ENCODE results near the gene ARHGEF33. TPM values are rescaled to one million over a fixed set of nuclear protein-coding genes. Genes with fewer than 3 reads are reported as not detected.

The ARHGEF33 gene
- total RNA-seq, 1 experiment from 2014 or later = not detected

DNA sequence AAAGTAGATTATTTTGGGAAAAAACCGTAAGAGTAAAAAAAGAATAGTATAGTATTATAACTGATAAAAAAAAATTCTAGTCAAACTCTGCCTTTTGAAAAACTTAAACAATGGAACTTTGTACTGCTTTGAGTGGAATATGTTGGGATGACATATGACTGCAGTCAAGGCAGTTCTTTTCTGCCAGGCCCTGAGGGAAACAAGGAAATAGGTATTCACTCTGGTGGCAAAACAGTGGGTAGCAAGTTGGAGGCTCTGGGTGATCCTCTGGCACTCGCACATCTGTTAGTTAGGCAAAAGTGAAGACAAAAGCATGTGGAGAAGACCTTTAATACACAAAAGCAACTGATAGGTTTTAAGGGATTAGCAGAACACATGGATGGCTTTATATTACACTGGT is 102.2 kb downstream of the ARHGEF33 start:
- no peak for DNase-seq (ENCODE audit: low spot score)
- in situ Hi-C loops (cut with HindIII; ENCODE audit: low sequenced_read_pairs) = no loop called here

DNA sequence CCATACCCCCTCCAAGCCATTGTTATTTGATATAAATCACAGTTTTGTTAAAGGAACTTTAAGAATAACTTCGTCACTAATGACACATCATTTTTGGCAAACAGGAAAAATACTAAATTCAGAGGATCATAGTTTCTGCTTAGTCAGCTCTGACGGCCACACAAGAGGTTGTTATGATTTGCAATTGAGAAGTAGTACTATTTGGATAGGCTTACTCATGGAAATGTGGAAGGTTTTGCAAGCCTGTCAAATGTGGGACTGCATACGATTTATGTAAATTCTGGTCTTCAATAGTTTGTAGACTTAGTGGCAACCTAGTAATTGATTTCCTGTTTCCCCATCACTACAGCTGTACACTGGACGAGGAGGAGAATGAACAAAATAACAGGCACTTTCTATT is 108.1 kb downstream of the ARHGEF33 start:
- DNase-seq (ENCODE audit: low spot score) = no peak
- in situ Hi-C loops (cut with HindIII; ENCODE audit: low sequenced_read_pairs) = no loop called here

DNA sequence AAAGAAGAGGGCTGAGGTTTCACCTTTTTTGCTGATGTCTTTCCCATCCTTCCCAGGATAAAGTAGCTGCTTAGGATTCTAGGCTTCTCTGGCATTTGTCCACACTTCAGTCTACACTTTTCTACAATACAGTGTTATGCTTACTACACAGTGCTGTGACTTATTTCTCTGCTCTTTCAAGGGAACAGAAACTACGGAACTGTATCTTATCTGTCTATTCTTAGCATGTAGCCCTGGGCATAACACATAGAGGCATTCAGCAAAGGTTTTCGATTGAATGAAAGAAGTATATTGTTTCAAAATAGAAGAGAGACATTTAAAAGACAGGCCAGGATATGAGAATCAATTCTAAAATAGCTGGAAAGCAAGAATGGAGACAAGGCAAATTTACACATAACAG is 110.9 kb downstream of the ARHGEF33 start:
- no peak for DNase-seq (ENCODE audit: low spot score)
- in situ Hi-C loops (cut with HindIII; ENCODE audit: low sequenced_read_pairs) = no loop called here

DNA sequence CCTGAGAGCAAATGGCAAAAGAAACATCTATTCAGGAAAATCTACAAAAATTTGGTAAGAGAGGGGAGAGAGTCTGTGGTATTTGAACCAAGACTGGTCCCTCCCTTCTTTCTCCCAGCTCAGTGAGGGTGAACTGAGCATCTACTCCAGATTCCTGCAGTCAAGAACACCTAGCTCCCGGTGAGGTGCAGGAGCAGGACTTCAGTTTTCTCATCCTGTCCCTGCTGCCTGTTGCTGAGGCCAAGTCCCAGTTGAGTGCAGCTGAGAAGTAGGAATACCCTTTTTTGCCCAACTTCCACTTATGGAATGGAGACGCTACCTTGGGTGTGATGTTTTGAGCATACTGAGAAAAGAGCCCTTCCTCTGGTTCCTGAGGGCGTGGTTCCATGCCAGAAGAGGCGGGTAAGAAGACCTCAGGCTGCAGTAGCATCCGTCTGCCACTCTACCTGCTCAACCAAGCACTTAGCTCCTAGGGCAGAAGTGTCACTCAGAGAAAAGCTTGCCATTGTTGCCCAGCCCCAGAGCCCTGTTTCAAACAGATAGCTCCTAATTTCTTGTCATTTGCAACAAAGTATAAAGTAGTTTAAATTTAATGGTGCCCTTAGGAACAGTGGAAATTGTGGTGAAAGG is 118.3 kb downstream of the ARHGEF33 start:
- in situ Hi-C loops (cut with HindIII; ENCODE audit: low sequenced_read_pairs) = no loop called here
- no peak for DNase-seq (ENCODE audit: low spot score)

DNA sequence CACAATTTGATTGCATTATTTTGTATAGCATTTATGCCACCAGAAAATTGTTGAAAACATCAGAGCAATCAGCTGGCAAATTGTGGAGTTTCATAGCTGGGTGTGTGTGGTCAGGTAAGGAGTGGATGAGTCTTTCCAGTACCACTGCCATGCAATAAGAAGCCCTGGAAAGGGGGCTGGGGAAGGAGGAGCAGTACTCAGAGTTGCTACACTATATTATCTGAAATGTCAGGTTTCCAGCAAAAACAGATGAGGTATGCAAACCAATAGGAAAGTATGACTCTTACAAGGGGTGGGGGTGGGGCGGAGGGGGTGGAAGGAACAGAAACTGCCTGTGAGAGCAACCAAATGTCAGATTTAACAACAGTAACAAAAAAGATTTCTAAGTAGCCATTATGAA is 119.0 kb downstream of the ARHGEF33 start:
- no peak for DNase-seq (ENCODE audit: low spot score)
- in situ Hi-C loops (cut with HindIII; ENCODE audit: low sequenced_read_pairs) = no loop called here

DNA sequence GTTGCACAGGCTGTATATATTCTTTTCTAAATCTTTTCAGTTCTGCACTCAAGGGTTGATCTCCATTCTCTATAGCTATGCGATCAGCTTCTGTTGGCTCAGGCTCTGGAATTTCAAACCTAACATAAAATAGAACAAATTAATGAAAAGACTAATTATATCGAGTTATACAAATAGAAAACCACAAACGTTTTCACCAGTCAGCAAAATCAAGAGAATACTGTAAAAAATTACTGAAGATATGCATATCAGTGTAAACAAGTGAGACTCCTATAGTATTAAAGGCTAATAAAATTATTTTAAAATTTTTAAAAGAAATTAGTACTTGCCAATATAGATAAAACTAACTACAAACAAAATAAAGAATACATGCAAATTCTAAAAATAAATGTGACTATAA is 124.2 kb downstream of the ARHGEF33 start:
- in situ Hi-C loops (cut with HindIII; ENCODE audit: low sequenced_read_pairs) = no loop called here
- DNase-seq (ENCODE audit: low spot score) = no peak

DNA sequence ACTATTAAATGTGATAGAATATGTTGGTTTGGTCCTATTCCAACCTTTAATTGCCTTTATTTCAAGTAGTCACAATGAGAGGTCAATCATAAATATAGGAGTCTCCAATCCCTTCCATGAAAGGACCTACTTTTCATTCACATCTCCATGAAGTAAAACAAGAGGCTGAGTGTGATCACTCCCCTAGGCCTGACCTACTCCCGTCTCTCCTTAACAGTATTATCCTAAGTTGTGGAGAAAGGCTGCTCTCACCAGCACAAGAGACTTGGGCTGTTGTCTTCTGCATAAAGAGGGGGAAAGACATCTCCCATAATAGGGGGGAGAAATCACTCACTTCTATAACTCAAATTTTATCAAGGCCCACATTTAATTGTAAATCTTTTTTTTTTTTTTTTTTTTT is 125.7 kb downstream of the ARHGEF33 start:
- in situ Hi-C loops (cut with HindIII; ENCODE audit: low sequenced_read_pairs) = no loop called here
- no peak for DNase-seq (ENCODE audit: low spot score)

DNA sequence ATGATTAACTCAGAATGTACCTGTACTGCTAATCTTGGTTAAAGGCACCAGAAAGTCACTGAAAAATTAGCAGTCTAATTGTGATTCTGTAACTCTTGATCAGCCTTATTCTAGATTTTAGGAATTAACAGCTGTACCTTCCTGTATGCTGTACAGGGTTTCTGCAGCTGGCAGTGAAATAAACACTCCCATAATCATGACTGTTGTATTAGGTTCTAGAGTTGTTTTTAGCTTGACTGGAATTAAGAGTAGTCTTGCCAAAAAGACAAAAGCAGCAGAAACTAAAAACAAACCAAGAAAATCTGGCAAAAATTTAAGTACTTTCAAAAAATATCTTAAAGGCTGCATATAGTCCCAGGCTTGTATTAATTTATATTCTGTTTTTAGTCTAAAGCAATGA is 127.7 kb downstream of the ARHGEF33 start:
- in situ Hi-C loops (cut with HindIII; ENCODE audit: low sequenced_read_pairs) = no loop called here
- no peak for DNase-seq (ENCODE audit: low spot score)

DNA sequence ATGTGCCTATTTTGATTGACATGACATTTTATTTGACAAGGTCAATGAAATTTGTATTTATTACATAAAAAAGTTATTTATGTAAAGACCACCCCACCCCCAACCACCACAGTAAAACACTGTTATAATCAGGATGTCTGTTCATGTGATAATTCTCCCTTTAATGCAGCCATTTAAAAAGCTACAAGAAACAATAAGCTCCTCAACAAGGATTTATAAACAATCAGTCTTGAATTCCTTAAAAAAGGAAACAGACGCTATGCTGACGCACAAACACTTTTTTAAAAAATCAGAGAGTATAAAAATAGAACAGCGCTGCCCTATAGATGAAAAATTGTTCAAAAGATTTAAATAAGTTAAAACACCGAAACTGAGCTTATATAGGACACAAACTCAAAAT is 129.0 kb downstream of the ARHGEF33 start:
- DNase-seq (ENCODE audit: low spot score) = no peak
- in situ Hi-C loops (cut with HindIII; ENCODE audit: low sequenced_read_pairs) = no loop called here

DNA sequence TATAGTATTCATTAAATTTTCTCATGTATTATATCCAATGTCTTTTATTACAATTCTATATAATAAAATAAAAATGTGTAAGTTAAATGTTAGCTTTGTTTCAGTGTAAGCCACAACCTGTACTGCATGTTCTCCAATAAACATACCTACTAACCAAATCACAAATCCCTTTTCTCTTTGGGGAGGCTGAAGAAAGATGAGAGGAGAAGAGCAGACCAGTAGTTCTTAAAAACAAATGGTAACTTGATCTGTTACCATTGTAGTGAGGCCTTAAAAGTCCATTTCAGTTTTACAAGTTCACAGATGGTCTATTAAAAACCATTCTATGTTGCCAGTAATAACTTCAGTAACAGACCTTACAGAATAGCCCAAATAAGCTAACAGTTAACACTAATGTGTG is 130.7 kb downstream of the ARHGEF33 start:
- in situ Hi-C loops (cut with HindIII; ENCODE audit: low sequenced_read_pairs) = no loop called here
- no peak for DNase-seq (ENCODE audit: low spot score)

DNA sequence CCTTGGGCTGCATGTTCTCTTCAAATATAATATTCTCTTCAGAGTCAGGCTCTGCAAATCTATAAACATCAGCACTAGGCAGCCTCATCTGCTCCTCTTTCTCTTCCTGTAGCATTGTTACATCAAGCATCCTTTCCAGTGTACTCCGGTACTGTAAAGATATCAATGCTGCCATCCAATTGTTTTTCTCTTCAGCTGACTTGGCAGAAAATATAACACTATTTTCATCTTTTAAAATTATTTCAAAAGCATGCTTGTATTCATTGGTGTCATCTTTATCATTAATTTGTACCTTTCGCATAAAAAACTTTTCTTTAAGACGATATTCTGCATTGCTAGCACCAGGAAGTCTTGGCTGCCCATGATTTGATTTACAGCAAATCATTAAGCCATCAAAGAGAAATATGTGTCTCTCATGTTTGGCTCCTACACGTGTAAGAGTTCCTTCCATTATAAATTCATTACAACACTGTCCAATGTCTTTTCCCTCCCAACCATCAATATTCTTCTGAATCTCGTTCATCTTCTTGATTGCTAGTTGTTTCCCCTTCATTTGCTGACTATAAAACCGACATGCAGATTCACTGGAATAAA is 133.1 kb downstream of the ARHGEF33 start:
- in situ Hi-C loops (cut with HindIII; ENCODE audit: low sequenced_read_pairs) = no loop called here
- DNase-seq (ENCODE audit: low spot score) = no peak

DNA sequence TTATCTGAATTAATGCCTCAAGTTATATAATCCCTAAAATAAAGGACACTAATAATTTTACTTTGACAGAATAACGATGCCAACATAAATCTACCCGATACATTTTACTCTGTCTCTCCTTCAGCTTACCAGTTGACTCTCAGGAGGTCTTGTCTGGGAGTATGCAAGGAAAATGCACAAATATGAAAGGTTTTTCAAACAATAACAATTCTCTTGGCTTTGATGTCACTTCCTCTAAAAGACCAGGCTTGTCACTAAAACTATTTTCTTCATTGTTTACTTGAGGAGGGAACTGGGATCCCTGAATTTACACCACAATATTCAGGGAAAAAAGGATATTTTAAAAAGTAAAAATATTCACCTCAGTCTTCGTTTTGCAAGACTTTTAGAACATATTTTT is 134.0 kb downstream of the ARHGEF33 start:
- no peak for DNase-seq (ENCODE audit: low spot score)
- in situ Hi-C loops (cut with HindIII; ENCODE audit: low sequenced_read_pairs) = no loop called here

DNA sequence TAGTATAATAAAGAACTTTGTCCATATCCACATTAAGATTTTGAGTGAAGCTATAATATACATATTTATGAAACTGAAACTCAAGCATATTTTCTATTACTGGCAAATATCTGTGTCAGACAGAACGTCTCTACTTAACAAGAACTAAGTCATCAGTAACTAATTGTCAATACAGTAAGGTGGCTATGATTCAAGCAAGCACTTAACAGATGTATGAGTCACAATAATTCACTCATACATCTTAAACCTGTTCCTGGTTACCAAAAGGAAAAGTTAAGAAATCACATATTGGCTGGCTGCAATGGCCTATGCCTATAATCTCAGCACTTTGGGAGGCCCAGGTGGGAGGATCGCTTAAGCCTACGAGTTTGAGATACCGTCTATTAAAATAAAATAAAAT is 135.2 kb downstream of the ARHGEF33 start:
- DNase-seq (ENCODE audit: low spot score) = no peak
- in situ Hi-C loops (cut with HindIII; ENCODE audit: low sequenced_read_pairs) = no loop called here

Other genes starting within 250 kb of the ARHGEF33 start
- gene GALM, start 223.8 kb upstream of the ARHGEF33 start, total RNA-seq (2014; rRNA removed; shearing (Covaris generic)) = 27.0 and 37.0 TPM in 2 replicates
- 183 and 238 TPM in 2 replicates for gene SRSF7, start 138.5 kb upstream of the ARHGEF33 start, total RNA-seq (2014; rRNA removed; shearing (Covaris generic))
- gene GEMIN6, start 111.7 kb upstream of the ARHGEF33 start, total RNA-seq (2014; rRNA removed; shearing (Covaris generic)) = 18.8 and 22.2 TPM in 2 replicates
- gene DHX57, start 13.9 kb upstream of the ARHGEF33 start, total RNA-seq (2014; rRNA removed; shearing (Covaris generic)) = 35.8 and 38.1 TPM in 2 replicates
- gene MORN2, start 13.9 kb upstream of the ARHGEF33 start, total RNA-seq (2014; rRNA removed; shearing (Covaris generic)) = 29.6 and 30.5 TPM in 2 replicates
- gene SOS1, start 231.2 kb downstream of the ARHGEF33 start, total RNA-seq (2014; rRNA removed; shearing (Covaris generic)) = 5.0 and 22.0 TPM in 2 replicates

Measured in G401 (cell line).